ENCODE measurements around the gene ATCAY.

Gene ATCAY

GRCh38 chr19:3857449-3858003, 23.0 kb upstream of the ATCAY start:
- Histone ChIP-seq H3K4me3 (no peak overlapping the region), H3K36me3 (no peaks in the 10 kb centered on the region), H3K27ac (no peak overlapping the region), H3K9me3 (peaks cover 0 to 3% (median 0%) of the 10 kb centered on the region in 3 donors), H3K4me1 (no peaks in the 10 kb centered on the region), H3K27me3 (peaks cover 0 to 7% of the 10 kb centered on the region in 2 donors)
- no peak for DNase-seq
- intact Hi-C loops (cut with DNase I; ENCODE audit: low total_unique reads), result no loop called here
- TF ChIP-seq, protein P1, sequence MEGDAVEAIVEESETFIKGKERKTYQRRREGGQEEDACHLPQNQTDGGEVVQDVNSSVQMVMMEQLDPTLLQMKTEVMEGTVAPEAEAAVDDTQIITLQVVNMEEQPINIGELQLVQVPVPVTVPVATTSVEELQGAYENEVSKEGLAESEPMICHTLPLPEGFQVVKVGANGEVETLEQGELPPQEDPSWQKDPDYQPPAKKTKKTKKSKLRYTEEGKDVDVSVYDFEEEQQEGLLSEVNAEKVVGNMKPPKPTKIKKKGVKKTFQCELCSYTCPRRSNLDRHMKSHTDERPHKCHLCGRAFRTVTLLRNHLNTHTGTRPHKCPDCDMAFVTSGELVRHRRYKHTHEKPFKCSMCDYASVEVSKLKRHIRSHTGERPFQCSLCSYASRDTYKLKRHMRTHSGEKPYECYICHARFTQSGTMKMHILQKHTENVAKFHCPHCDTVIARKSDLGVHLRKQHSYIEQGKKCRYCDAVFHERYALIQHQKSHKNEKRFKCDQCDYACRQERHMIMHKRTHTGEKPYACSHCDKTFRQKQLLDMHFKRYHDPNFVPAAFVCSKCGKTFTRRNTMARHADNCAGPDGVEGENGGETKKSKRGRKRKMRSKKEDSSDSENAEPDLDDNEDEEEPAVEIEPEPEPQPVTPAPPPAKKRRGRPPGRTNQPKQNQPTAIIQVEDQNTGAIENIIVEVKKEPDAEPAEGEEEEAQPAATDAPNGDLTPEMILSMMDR (IDR thresholded peaks at IDR 0.05), result no peak

GRCh38 chr19:3860499-3860898, 20.0 kb upstream of the ATCAY start:
- no peaks in the 10 kb centered on the region for H3K9me3 ChIP-seq
- TF ChIP-seq, protein P1 (IDR thresholded peaks at IDR 0.05), result no peak
- no peaks in the 10 kb centered on the region for H3K36me3 ChIP-seq
- intact Hi-C loops (cut with DNase I; ENCODE audit: low total_unique reads), result loop anchor here (5.0 kb wide), 1 partner anchor 863 kb away; no protein-coding TSS in a partner anchor
- no peaks in the 10 kb centered on the region for H3K4me1 ChIP-seq
- no peak overlapping the region for H3K27ac ChIP-seq
- no peak overlapping the region for H3K4me3 ChIP-seq
- peaks cover 0 to 28% of the 10 kb centered on the region in 2 donors for H3K27me3 ChIP-seq
- DNase-seq, result no peak

DNA sequence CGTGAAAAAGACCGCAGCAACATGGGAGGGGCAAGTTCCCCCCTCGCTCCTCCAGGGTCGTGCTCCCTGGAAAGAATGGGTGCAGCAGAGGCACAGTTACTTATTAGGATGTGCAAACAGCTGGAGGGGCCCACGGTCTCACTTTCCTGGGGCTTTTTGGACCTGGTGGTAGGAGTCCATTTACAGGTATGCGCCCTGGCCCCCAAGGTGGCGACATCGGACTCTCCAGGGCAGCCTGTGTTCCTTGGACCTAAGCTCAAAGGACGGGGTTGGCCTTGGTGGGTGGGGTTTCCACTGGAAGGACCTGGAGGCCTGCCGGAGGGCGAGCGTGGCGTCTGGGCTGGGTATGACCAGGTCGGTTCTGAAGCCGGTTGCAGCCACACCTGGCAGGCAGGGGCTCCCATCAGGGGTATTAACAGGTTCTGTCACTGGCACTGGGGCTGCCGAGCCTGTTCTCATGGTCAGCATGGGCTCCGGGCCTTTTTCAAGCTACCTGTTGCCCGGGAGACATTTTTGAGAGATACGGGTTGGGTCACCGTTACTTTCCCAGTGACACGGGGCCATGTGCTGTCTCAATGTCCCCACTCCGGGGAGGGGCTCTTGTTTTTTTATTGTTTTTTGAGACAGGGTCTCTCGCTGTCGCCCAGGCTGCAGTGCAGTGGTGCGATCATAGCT, 17.5 kb upstream of the ATCAY start:
- H3K36me3 ChIP-seq, result no peaks in the 10 kb centered on the region
- intact Hi-C loops (cut with DNase I; ENCODE audit: low total_unique reads), result loop anchor here (5.0 kb wide), 1 partner anchor 866 kb away; no protein-coding TSS in a partner anchor
- no peaks in the 10 kb centered on the region for H3K9me3 ChIP-seq
- H3K4me3 ChIP-seq, result no peak overlapping the region
- H3K27ac ChIP-seq, result no peak overlapping the region
- TF ChIP-seq, protein P1 (IDR thresholded peaks at IDR 0.05), result no peak
- no peaks in the 10 kb centered on the region for H3K4me1 ChIP-seq
- DNase-seq, result no peak
- peaks cover 0 to 50% of the 10 kb centered on the region in 2 donors for H3K27me3 ChIP-seq

DNA sequence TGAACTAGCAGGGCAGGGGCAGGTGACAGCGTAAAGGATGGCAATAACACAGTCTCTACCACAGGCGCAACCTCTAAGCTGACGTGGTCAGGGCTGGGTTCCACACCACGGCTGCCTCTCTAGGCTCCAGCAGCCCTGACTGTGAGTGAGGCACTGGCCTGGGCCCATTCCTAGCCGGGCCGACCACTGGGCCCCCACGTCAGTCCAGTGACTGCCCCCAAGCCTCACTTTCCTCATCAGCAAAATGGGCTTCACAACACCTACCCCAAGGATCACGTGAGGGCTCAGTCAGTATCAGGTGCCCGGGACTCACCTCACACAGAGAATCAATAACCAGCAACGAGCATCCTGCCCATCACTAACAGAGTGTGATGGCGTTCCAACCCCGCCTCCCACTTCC, 16.8 kb upstream of the ATCAY start:
- Histone ChIP-seq H3K4me3 (no peak overlapping the region), H3K9me3 (no peaks in the 10 kb centered on the region), H3K27ac (no peak overlapping the region), H3K27me3 (peaks cover 0 to 57% of the 10 kb centered on the region in 2 donors), H3K4me1 (peaks cover 0 to 4% (median under 1%) of the 10 kb centered on the region in 4 donors), H3K36me3 (no peaks in the 10 kb centered on the region)
- TF ChIP-seq, protein P1 (IDR thresholded peaks at IDR 0.05), result no peak
- no peak for DNase-seq
- intact Hi-C loops (cut with DNase I; ENCODE audit: low total_unique reads), result loop anchor here (5.0 kb wide), 1 partner anchor 866 kb away; no protein-coding TSS in a partner anchor

- Histone ChIP-seq H3K9me3 (peaks cover 0 to 4% (median 0%) of the 10 kb centered on the region in 3 donors), H3K27me3 (peaks cover 3 to 75% of the 10 kb centered on the region in 2 donors), H3K27ac (no peak overlapping the region), H3K4me3 (no peak overlapping the region), H3K4me1 (peaks cover 0 to 9% (median 3%) of the 10 kb centered on the region in 4 donors), H3K36me3 (no peaks in the 10 kb centered on the region)
- TF ChIP-seq, protein P1 (IDR thresholded peaks at IDR 0.05), result no peak
- no peak for DNase-seq
- intact Hi-C loops (cut with DNase I; ENCODE audit: low total_unique reads), result no loop called here
These were observed 13.4 kb upstream of the ATCAY start for GRCh38 chr19:3866910-3867638.

Measured in tibial artery (tissue), 4 donors.